Colonic mucosa (tissue), 4 donors: ENCODE results near the gene SSR1. TPM values are rescaled to one million over a fixed set of nuclear protein-coding genes. Genes with fewer than 3 reads are reported as not detected.

Experiments used
- DNase-seq: peaks from one replicate; pipeline ENCODE4 v3.0.0-alpha.2; 2020
- H3K27ac ChIP-seq: fragments of 200-600 bp; one replicate; pipeline ENCODE4 v1.8.0; 2021
- H3K27me3 ChIP-seq: fragments of 200-600 bp; one replicate; pipeline ENCODE4 v1.8.0; 2021
- H3K36me3 ChIP-seq: fragments of 200-600 bp; one replicate; pipeline ENCODE4 v1.8.0; 2021
- H3K4me1 ChIP-seq: fragments of 200-600 bp; one replicate; pipeline ENCODE4 v1.8.0; 2021; ENCODE audit warnings: mild to moderate bottlenecking
- H3K4me3 ChIP-seq: fragments of 200-600 bp; one replicate; pipeline ENCODE4 v1.8.0; 2021
- H3K9ac ChIP-seq, 2 donors: one replicate each; pipeline ENCODE4 v1.7.0; 2013; ENCODE audit warnings: control low read depth in 2 of 2, low read depth in 2 of 2, low read length in 2 of 2
- H3K9me3 ChIP-seq: fragments of 200-600 bp; one replicate; pipeline ENCODE4 v1.8.0; 2021
- intact Hi-C: fragments of 100-400 bp; cut with DNase I; formaldehyde crosslinking; loops from one replicate; pipeline ENCODE4 v1.14.1; 2022
- total RNA-seq, 2 donors: library from RNA; stranded (reverse); fragmentation: NEBNext Ultra II Directional in 1 of 2; extraction: Animal tissue kit (Norgen Biotek cat#: 25700) in 1 of 2; gene quantifications; one replicate each; pipeline ENCODE4 v1.2.1, GENCODE V29; 2021
- TF ChIP-seq, protein P1 (sequence below): fragments of 200-600 bp; IDR thresholded peaks from one replicate; pipeline ENCODE4 v1.8.0; 2022; ENCODE audit warnings: antibody characterized with exemption, mild to moderate bottlenecking
- donor health status: healthy.
- donor health status: DM: no; HTN: no; CAD: no.
- donor health status: DM: no; HTN: no; CAD: no.

Gene SSR1
- total RNA-seq, 2 donors from 2014 or later, result 150 to 153 TPM

DNA sequence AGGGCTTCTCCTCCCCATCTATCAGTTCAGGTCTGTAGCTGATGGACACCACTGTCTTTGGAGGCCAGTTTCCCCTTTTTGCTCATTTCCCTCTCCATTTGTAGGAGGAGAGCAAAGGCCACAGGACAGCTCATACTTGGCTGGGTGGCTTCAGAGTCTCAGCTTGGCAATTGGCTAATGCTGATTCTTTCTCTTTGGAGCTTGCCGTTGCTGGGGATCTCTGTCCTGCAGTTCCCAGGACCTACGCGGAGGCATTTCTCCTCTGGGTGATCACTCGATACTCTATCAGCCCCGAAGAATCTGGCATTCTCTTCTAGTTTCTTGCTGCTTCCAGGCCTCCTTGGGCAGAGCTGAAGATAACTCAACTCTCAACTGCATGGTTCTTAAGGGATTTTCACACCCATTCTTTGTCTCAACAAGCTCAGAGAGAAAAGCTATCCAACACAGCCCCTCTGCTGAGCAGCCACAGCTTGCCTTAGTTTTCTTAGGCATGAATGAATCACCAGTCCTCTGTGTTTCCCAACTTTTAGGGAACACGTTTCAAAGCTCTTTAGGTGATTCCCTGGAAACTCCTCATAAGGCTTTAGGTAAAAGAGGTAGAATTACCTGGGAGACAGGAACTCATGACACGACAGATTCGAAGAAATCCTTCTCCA, 19.2 kb upstream of the SSR1 start:
- no peak overlapping the region for H3K27ac ChIP-seq
- TF ChIP-seq, protein P1, sequence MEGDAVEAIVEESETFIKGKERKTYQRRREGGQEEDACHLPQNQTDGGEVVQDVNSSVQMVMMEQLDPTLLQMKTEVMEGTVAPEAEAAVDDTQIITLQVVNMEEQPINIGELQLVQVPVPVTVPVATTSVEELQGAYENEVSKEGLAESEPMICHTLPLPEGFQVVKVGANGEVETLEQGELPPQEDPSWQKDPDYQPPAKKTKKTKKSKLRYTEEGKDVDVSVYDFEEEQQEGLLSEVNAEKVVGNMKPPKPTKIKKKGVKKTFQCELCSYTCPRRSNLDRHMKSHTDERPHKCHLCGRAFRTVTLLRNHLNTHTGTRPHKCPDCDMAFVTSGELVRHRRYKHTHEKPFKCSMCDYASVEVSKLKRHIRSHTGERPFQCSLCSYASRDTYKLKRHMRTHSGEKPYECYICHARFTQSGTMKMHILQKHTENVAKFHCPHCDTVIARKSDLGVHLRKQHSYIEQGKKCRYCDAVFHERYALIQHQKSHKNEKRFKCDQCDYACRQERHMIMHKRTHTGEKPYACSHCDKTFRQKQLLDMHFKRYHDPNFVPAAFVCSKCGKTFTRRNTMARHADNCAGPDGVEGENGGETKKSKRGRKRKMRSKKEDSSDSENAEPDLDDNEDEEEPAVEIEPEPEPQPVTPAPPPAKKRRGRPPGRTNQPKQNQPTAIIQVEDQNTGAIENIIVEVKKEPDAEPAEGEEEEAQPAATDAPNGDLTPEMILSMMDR, result no peak

DNA sequence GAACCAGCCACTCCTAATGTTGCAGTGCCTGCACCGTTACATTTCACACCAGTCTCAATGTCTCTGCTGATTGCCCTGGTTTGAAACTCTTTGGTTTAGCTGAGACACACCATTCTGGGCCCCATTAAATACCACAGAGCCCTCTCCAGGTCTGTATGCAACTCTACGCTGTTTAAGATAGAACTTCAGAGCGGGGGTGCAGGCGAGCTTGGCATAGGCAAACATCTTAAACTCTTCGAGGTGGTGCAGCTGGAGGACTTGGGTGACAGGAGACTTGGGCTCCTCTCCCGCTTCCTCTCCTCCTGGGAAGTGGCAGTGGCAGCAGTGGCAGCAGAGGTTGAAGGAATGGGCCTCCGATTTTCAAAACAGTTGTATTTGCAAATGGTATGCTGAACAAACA, 18.5 kb upstream of the SSR1 start:
- Histone ChIP-seq H3K9ac (no peak overlapping the region), H3K4me3 (no peak overlapping the region), H3K9me3 (no peaks in the 10 kb centered on the region), H3K36me3 (no peaks in the 10 kb centered on the region), H3K4me1 (no peaks in the 10 kb centered on the region), H3K27ac (no peak overlapping the region), H3K27me3 (no peaks in the 10 kb centered on the region)
- no peak for DNase-seq
- intact Hi-C loops, result no loop called here
- TF ChIP-seq, protein P1, result no peak

More for the DNA sequence above, 19.2 kb upstream of the SSR1 start:
- H3K4me3 ChIP-seq, result no peak overlapping the region
- no peaks in the 10 kb centered on the region for H3K36me3 ChIP-seq
- no peak for DNase-seq
- H3K9ac ChIP-seq, result no peak overlapping the region
- H3K27me3 ChIP-seq, result no peaks in the 10 kb centered on the region
- H3K4me1 ChIP-seq, result no peaks in the 10 kb centered on the region
- intact Hi-C loops, result no loop called here
- no peaks in the 10 kb centered on the region for H3K9me3 ChIP-seq

GRCh38 chr6:7328243-7328642, 15.2 kb upstream of the SSR1 start:
- Histone ChIP-seq H3K9me3 (no peaks in the 10 kb centered on the region), H3K9ac (no peak overlapping the region), H3K36me3 (no peaks in the 10 kb centered on the region), H3K4me3 (no peak overlapping the region), H3K27me3 (no peaks in the 10 kb centered on the region), H3K27ac (no peak overlapping the region), H3K4me1 (no peaks in the 10 kb centered on the region)
- TF ChIP-seq, protein P1, result no peak
- intact Hi-C loops, result no loop called here
- no peak for DNase-seq

DNA sequence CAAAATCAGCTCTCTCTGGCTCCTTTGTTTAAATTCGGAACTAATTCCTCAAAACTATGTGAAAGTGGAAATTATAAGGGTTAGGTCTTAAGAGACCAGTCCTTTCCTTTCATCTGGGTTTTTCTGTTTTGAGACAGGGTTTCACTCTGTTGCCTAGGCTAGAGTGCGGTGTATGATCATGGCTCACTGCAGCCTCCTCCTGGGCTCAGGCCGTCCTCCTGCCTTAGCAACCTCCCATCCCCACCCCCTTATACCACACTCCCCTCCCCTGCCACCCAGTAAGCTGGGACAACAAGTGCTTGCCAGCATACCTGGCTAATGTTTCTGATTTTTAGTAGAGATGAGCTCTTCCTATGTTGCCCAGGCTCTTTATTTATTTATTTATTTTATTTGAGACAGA, 12.8 kb upstream of the SSR1 start:
- Histone ChIP-seq H3K4me3 (no peak overlapping the region), H3K27ac (no peak overlapping the region), H3K27me3 (no peaks in the 10 kb centered on the region), H3K9me3 (no peaks in the 10 kb centered on the region), H3K9ac (no peak overlapping the region), H3K4me1 (no peaks in the 10 kb centered on the region), H3K36me3 (no peaks in the 10 kb centered on the region)
- DNase-seq, result no peak
- intact Hi-C loops, result no loop called here
- TF ChIP-seq, protein P1, result no peak

DNA sequence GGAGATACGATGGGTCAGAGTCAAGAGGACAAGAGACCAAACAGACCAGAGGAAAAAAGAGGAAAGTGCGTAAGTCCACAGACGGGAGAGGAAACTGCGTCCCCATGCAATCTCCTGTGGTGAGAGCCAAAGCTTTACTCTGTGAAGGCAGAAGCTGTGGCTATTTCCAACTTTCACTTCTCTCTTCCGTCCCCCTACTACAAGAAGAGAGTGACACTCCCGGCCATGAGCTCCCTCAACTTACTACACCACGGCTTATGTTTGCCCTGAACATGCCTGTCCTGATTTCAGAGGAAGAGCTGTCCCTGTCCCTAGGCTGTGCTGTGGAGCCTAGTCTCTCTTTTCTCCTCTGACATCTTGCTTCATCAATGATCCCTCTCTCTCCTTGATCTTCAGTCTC, 11.5 kb upstream of the SSR1 start:
- Histone ChIP-seq H3K4me1 (no peaks in the 10 kb centered on the region), H3K27ac (no peak overlapping the region), H3K9me3 (no peaks in the 10 kb centered on the region), H3K9ac (no peak overlapping the region), H3K36me3 (no peaks in the 10 kb centered on the region), H3K4me3 (no peak overlapping the region), H3K27me3 (no peaks in the 10 kb centered on the region)
- no peak for DNase-seq
- intact Hi-C loops, result no loop called here
- TF ChIP-seq, protein P1, result no peak
